Dermis blood vessel endothelial cell (primary cell): Measurements from ENCODE around the gene PLEKHJ1. TPM values are rescaled to one million over a fixed set of nuclear protein-coding genes. Genes with fewer than 3 reads are reported as not detected.
A peak's percentile ranks its signal among the peaks of the same experiment; 100 is the strongest.
"Not testable (repeated sequence)": the region's sequence is repeated elsewhere in the genome, so short reads cannot be mapped to it uniquely, and the experiment has no call there.

Experiments used
- DNase-seq: peaks from one replicate; pipeline ENCODE4 v3.0.0; 2010
- total RNA-seq: library from RNA; depleted of rRNA; stranded (reverse); fragments of >200 nt; gene quantifications from 2 replicates; pipeline ENCODE4 v1.2.3, GENCODE V29; 2014

The PLEKHJ1 gene
- total RNA-seq, 1 donor from 2014 or later = 84.9 TPM

GRCh38 chr19:2219726-2220125 lies 16.4 kb downstream of the PLEKHJ1 start:
- no peak for DNase-seq

- DNase-seq = no peak
Measured at GRCh38 chr19:2217591-2217990, 18.5 kb downstream of the PLEKHJ1 start.

- no peak for DNase-seq
Measured at GRCh38 chr19:2216361-2217225, 19.5 kb downstream of the PLEKHJ1 start.

- no peak for DNase-seq
Measured at GRCh38 chr19:2215281-2215751, 20.8 kb downstream of the PLEKHJ1 start.

DNA sequence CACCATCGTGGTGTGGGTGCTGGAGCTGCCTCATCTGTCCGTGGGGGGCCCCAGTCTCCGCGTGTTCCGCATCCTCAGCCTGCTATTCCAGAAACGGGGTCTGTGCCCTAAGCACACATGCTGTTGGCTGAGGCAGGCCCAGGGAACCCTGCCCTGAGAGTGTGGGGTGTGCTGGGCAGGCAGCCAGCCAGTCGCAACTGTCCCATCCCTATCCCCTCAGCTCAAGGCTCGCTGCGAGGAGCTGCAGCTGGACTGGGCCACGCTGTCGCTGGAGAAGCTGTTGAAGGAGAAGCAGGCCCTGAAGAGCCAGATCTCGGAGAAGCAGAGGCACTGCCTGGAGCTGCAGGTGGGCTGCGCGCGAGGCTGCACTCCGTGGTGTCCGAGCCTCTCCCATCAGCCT lies 21.9 kb downstream of the PLEKHJ1 start:
- no peak for DNase-seq

GRCh38 chr19:2213799-2214198 lies 22.3 kb downstream of the PLEKHJ1 start:
- no peak for DNase-seq

- no peak for DNase-seq
Measured at GRCh38 chr19:2212861-2213711, 23.0 kb downstream of the PLEKHJ1 start.

GRCh38 chr19:2210987-2211740 lies 25.0 kb downstream of the PLEKHJ1 start:
- no peak for DNase-seq

GRCh38 chr19:2210206-2210605 lies 25.9 kb downstream of the PLEKHJ1 start:
- DNase-seq = no peak

DNA sequence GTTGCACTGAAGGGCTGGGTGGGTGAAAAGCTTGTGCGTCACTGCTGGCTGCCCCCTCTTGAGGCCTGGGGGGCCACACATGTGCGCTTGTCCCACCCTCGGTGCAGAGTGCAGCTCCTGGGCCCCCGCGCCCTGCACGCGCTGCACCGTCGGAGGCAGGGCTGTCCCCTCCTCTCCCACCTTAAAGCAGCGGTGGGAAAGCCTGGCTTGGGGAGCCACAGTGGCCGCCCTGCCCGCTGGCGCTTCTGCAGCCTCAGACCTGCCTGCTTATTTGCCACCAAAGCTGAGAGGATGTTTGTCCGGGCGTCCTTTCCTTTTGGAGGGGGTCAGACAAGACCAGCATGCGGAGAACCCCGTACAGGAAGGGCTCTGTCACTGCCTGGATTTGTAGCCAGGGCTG lies 26.7 kb downstream of the PLEKHJ1 start:
- DNase-seq = no peak

- DNase-seq = no peak
Measured at GRCh38 chr19:2208975-2209374, 27.2 kb downstream of the PLEKHJ1 start.

- peak; percentile 75 for DNase-seq
Measured at GRCh38 chr19:2207991-2208860, 27.9 kb downstream of the PLEKHJ1 start.

- no peak for DNase-seq
Measured at GRCh38 chr19:2207008-2207407, 29.1 kb downstream of the PLEKHJ1 start.

DNA sequence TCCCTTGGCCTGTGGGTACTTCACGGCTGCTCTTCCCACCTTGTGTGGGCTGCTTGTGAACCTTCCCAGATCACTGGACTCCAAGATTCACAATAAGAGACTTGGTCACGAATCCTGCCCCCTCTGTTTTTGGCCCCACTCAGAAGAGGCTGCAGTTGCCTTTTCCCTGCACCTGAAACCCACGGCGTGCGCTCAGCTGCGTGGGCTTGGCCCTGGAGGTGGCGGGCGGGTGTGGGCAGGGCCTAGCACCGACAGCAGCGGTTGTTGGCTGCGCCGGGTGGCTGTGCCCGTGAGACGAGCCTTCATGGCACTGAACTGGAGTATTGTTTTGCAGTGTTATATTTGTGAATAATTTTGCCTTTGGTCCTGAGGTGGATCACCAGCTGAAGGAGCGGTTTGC lies 33.8 kb downstream of the PLEKHJ1 start:
- no peak for DNase-seq

DNA sequence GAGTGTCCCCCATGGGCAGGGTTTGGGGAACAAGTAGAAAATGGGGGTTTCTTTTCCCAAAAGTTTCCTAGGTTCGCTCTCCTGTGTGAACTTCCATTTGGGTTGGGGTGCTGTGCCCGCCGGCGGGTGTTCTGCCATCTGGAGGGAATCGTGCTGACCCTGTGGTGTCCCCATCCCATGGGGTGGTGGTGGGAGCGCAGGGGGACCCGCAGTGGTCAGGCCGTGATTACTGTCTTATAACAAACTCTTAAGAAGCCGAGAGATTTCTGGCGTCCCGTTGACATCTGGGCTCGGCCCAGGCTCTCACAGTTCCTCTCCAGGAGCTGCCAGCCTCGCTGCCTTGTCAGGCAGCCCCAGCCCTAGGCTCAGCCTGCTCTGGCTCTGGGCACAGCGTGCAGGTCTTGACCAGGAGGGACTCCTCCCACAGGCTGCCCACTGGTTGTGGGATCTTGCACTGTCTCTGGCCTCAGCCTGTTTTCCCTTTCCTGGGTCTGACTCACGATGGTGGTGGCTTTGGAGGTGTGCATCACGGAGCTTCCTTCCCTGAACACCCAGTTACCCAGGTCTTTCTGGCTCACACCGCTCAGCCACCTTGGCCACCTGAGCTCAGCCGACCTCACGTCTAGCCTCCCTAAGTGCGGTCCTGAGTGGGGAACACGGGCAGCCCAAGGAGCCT lies 34.5 kb downstream of the PLEKHJ1 start:
- no peak for DNase-seq

GRCh38 chr19:2200624-2201294 lies 35.4 kb downstream of the PLEKHJ1 start:
- not testable (repeated sequence) for DNase-seq

DNA sequence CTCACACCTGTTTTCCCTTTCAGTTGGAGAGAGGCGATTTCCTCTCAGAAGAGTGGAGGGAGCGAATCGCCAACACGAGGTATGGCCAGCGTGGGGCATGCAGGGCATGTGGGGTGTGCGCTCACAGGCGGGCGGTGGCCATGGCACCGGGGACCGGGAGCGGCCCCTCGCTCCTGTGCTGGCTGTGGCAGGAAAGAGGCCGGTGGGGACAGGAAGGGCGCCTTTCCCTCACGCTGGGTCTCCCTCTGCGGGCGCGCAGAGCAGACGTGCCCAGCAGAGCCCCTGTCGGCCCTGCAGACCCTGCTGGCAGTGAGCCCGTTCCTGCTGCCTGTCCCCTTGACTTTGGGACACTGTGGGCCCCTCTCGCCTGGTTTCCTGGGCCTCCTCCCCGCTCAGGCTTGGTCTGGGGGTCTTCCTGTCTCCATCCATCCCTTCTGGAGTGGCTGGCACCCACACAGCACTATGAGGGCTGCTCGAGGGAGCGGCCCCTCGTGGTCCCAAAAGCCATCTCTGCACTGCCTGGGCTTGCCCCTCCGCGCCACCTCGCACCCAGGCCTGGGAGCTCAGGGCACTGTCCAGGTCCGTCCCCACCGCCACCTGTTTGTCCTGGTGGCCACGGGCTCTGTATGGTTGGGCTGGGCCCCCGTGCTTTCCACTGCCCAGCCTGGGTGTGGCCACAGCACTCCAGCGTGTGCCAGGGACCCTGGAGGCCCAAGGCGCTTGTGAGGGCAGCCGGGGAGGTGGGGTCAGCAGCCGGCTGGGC lies 36.1 kb downstream of the PLEKHJ1 start:
- no peak for DNase-seq

GRCh38 chr19:2199215-2199614 lies 36.9 kb downstream of the PLEKHJ1 start:
- peak; percentile 12 for DNase-seq

- DNase-seq = no peak
Measured at GRCh38 chr19:2198317-2198716, 37.8 kb downstream of the PLEKHJ1 start.

GRCh38 chr19:2197270-2197669 lies 38.9 kb downstream of the PLEKHJ1 start:
- no peak for DNase-seq
